C4-2B (cell line): ENCODE results near the gene PIP4P1.

ENCODE experiments used
- H3K27ac ChIP-seq: fragments of 450-650 bp; 2 replicates; pipeline ENCODE4 v1.5.1; 2017
- CTCF ChIP-seq: fragments of 450-650 bp; conservative IDR thresholded peaks from 2 replicates; pipeline ENCODE4 v1.5.1; 2017; ENCODE audit warnings: mild to moderate bottlenecking
- ZFX ChIP-seq: fragments of 450-650 bp; IDR thresholded peaks from 2 replicates; pipeline ENCODE4 v1.6.1; 2017

Gene PIP4P1

GRCh38 chr14:20487396-20487725 is 26.1 kb upstream of the PIP4P1 start:
- H3K27ac ChIP-seq, result no peak overlapping the region
- TF ChIP-seq CTCF (peak; percentile 22), ZFX (no peak)

GRCh38 chr14:20486684-20487395 is 25.6 kb upstream of the PIP4P1 start:
- no peak for TF ChIP-seq CTCF
- TF ChIP-seq ZFX, result no peak
- H3K27ac ChIP-seq, result no peak overlapping the region

- H3K27ac ChIP-seq, result no peak overlapping the region
- TF ChIP-seq ZFX (no peak), CTCF (no peak)
Measured at GRCh38 chr14:20485900-20486299, 24.7 kb upstream of the PIP4P1 start.

GRCh38 chr14:20482382-20482781 is 21.1 kb upstream of the PIP4P1 start:
- H3K27ac ChIP-seq, result no peak overlapping the region
- TF ChIP-seq ZFX, result no peak
- no peak for TF ChIP-seq CTCF

- TF ChIP-seq CTCF, result no peak
- TF ChIP-seq ZFX, result no peak
- H3K27ac ChIP-seq, result no peak overlapping the region
Measured at GRCh38 chr14:20478894-20479293, 17.7 kb upstream of the PIP4P1 start.

GRCh38 chr14:20477211-20477876 is 16.1 kb upstream of the PIP4P1 start:
- no peak overlapping the region for H3K27ac ChIP-seq
- no peak for TF ChIP-seq ZFX
- no peak for TF ChIP-seq CTCF

GRCh38 chr14:20476776-20477175 is 15.5 kb upstream of the PIP4P1 start:
- no peak overlapping the region for H3K27ac ChIP-seq
- TF ChIP-seq CTCF, result no peak
- TF ChIP-seq ZFX, result no peak
